Activated naive CD8-positive, alpha-beta T cell treated with anti-CD3 and anti-CD28 coated beads for 36 hours (primary cell): ENCODE data around the gene GPR157. TPM values are rescaled to one million over a fixed set of nuclear protein-coding genes. Genes with fewer than 3 reads are reported as not detected.
"Not testable (repeated sequence)": the region's sequence is repeated elsewhere in the genome, so short reads cannot be mapped to it uniquely, and the experiment has no call there.

Experiments
- DNase-seq: peaks from one replicate; pipeline ENCODE4 v3.0.0; 2021
- H3K27ac Mint-ChIP-seq: one replicate; pipeline ENCODE4 v1.8.0; 2022; ENCODE audit warnings: mild to moderate bottlenecking, moderate library complexity, mixed read lengths
- H3K27me3 Mint-ChIP-seq: one replicate; pipeline ENCODE4 v1.8.0; 2022; ENCODE audit warnings: mild to moderate bottlenecking, mixed read lengths
- H3K36me3 Mint-ChIP-seq: one replicate; pipeline ENCODE4 v1.8.0; 2021; ENCODE audit warnings: mild to moderate bottlenecking, mixed read lengths
- H3K4me1 Mint-ChIP-seq: one replicate; pipeline ENCODE4 v1.8.0; 2021; ENCODE audit warnings: mixed read lengths
- H3K4me3 Mint-ChIP-seq: one replicate; pipeline ENCODE4 v1.8.0; 2022; ENCODE audit warnings: mild to moderate bottlenecking, moderate library complexity, mixed read lengths
- H3K9me3 Mint-ChIP-seq: one replicate; pipeline ENCODE4 v1.8.0; 2022; ENCODE audit warnings: mixed read lengths
- total RNA-seq, 2 experiments: library from RNA; stranded (reverse); gene quantifications; one replicate each; pipeline ENCODE4 v1.2.3, GENCODE V29; 2021

GPR157 gene
- total RNA-seq, 2 experiments from 2014 or later: 2.1 to 2.3 TPM

GRCh38 chr1:9112961-9113880 lies 15.7 kb downstream of the GPR157 start:
- no peak overlapping the region for H3K4me3 Mint-ChIP-seq
- peaks cover 7% of the 10 kb centered on the region for H3K4me1 Mint-ChIP-seq
- no peaks in the 10 kb centered on the region for H3K27me3 Mint-ChIP-seq
- H3K36me3 Mint-ChIP-seq: no peaks in the 10 kb centered on the region
- DNase-seq: no peak
- no peaks in the 10 kb centered on the region for H3K9me3 Mint-ChIP-seq
- no peak overlapping the region for H3K27ac Mint-ChIP-seq

GRCh38 chr1:9111957-9112356 lies 16.9 kb downstream of the GPR157 start:
- Mint-ChIP-seq H3K9me3 (no peaks in the 10 kb centered on the region), H3K36me3 (no peaks in the 10 kb centered on the region), H3K4me1 (peaks cover 7% of the 10 kb centered on the region), H3K27ac (no peak overlapping the region), H3K27me3 (no peaks in the 10 kb centered on the region), H3K4me3 (no peak overlapping the region)
- DNase-seq: no peak

- DNase-seq: no peak
- H3K27ac Mint-ChIP-seq: no peak overlapping the region
- no peaks in the 10 kb centered on the region for H3K27me3 Mint-ChIP-seq
- H3K4me3 Mint-ChIP-seq: no peak overlapping the region
- H3K9me3 Mint-ChIP-seq: no peaks in the 10 kb centered on the region
- H3K36me3 Mint-ChIP-seq: no peaks in the 10 kb centered on the region
- H3K4me1 Mint-ChIP-seq: peaks cover 7% of the 10 kb centered on the region
Measured at GRCh38 chr1:9111357-9111691, 17.6 kb downstream of the GPR157 start.

GRCh38 chr1:9110669-9111356 lies 18.1 kb downstream of the GPR157 start:
- Mint-ChIP-seq H3K27me3 (no peaks in the 10 kb centered on the region), H3K9me3 (no peaks in the 10 kb centered on the region), H3K4me1 (peaks cover 7% of the 10 kb centered on the region), H3K4me3 (no peak overlapping the region), H3K36me3 (no peaks in the 10 kb centered on the region), H3K27ac (no peak overlapping the region)
- DNase-seq: peak; percentile 85

- Mint-ChIP-seq H3K9me3 (no peaks in the 10 kb centered on the region), H3K4me3 (no peak overlapping the region), H3K27me3 (no peaks in the 10 kb centered on the region), H3K27ac (no peak overlapping the region), H3K36me3 (no peaks in the 10 kb centered on the region), H3K4me1 (peaks cover 7% of the 10 kb centered on the region)
- no peak for DNase-seq
Measured at GRCh38 chr1:9108056-9108665, 20.7 kb downstream of the GPR157 start.

DNA sequence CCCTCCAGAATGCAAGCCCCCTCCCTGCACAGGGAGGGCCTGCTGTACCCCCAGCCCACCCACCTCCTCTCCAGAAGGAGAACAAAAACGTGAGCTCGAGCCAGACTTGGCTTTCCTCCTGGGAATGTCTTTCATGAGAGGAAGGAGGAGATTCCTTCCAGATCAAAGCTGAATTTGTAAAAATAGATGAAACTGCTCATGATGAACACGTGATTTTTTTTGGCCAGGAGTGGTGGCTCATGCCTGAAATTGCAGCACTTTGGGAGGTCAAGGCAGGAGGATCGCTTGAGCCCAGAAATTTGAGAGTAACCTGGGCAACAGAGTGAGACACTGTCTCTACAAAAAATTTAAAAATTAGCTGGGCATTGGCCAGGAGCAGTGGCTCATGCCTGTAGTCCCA lies 21.8 kb downstream of the GPR157 start:
- no peak overlapping the region for H3K4me3 Mint-ChIP-seq
- H3K4me1 Mint-ChIP-seq: peaks cover 7% of the 10 kb centered on the region
- no peak for DNase-seq
- no peaks in the 10 kb centered on the region for H3K27me3 Mint-ChIP-seq
- H3K27ac Mint-ChIP-seq: no peak overlapping the region
- H3K9me3 Mint-ChIP-seq: no peaks in the 10 kb centered on the region
- no peaks in the 10 kb centered on the region for H3K36me3 Mint-ChIP-seq

- DNase-seq: no peak
- Mint-ChIP-seq H3K9me3 (no peaks in the 10 kb centered on the region), H3K4me1 (peaks cover 4% of the 10 kb centered on the region), H3K27ac (no peak overlapping the region), H3K27me3 (no peaks in the 10 kb centered on the region), H3K4me3 (no peak overlapping the region), H3K36me3 (no peaks in the 10 kb centered on the region)
Measured at GRCh38 chr1:9106286-9106685, 22.6 kb downstream of the GPR157 start.

DNA sequence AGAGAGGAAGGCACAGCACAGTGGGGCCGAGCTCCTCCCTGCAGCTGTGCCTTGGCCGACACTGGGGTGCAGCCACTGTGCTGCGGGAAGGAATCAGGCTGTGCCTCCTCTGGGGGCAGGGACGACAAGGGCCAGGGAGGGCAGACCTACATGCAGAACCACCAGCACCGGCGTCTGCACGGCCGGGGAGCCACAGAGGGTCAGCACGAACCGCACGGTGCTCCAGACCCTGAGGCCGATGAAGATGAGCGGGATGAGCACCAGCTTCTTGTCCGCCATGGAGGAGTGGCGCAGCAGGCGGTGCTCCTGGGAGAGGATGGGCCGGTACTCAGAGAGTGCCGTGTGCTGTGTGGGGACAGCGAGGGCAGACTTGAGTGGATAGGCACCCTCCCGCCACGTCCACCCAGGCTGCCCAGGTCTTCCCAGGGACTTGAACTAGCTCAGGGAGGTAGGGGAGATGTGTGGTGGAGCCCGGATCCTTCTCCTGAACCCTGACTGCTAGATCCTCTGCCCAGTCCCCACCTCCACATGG lies 23.5 kb downstream of the GPR157 start:
- Mint-ChIP-seq H3K27ac (no peak overlapping the region), H3K9me3 (no peaks in the 10 kb centered on the region), H3K4me1 (no peaks in the 10 kb centered on the region), H3K4me3 (no peak overlapping the region), H3K36me3 (no peaks in the 10 kb centered on the region), H3K27me3 (no peaks in the 10 kb centered on the region)
- no peak for DNase-seq

DNA sequence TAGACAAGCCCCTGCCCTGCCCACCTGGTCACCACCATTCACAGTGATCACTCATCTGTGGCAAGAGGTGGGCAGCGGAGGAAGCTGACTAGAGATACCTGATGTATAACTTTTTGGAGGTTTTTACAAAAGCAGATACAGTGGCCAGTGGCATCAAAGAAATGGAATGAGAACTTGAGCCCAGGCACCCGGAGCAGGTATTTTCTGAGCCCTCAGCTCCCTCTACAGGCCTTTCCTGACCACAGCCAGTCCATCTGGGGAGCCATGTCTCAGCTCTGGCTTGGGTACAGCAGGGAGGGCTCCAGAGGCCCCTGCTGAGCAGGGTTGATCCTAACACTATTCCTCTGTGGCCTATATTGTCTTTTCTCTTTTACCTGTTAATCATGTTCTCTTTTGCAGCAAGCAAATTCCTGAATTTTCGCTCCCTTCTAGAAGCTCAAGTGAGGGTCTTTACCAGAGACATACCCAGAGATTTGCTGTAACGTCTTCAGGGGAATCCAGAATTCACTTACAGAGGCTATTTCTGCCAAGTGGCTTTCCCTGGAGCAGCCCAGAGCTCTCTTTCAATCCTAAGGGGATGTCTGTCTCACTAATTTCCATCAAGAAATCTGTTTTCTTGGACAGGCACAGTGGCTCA lies 27.3 kb downstream of the GPR157 start:
- Mint-ChIP-seq H3K36me3 (no peaks in the 10 kb centered on the region), H3K4me1 (no peaks in the 10 kb centered on the region), H3K4me3 (no peak overlapping the region), H3K27ac (no peak overlapping the region), H3K9me3 (no peaks in the 10 kb centered on the region), H3K27me3 (no peaks in the 10 kb centered on the region)
- DNase-seq: peak; percentile 17

- H3K27ac Mint-ChIP-seq: no peak overlapping the region
- no peaks in the 10 kb centered on the region for H3K4me1 Mint-ChIP-seq
- no peaks in the 10 kb centered on the region for H3K9me3 Mint-ChIP-seq
- DNase-seq: no peak
- H3K36me3 Mint-ChIP-seq: no peaks in the 10 kb centered on the region
- no peak overlapping the region for H3K4me3 Mint-ChIP-seq
- no peaks in the 10 kb centered on the region for H3K27me3 Mint-ChIP-seq
Measured at GRCh38 chr1:9100471-9101043, 28.3 kb downstream of the GPR157 start.

- Mint-ChIP-seq H3K27me3 (no peaks in the 10 kb centered on the region), H3K4me3 (no peak overlapping the region), H3K27ac (no peak overlapping the region), H3K4me1 (no peaks in the 10 kb centered on the region), H3K36me3 (no peaks in the 10 kb centered on the region), H3K9me3 (no peaks in the 10 kb centered on the region)
- DNase-seq: no peak
Measured at GRCh38 chr1:9099555-9099954, 29.3 kb downstream of the GPR157 start.

- Mint-ChIP-seq H3K36me3 (no peaks in the 10 kb centered on the region), H3K4me3 (no peak overlapping the region), H3K27ac (no peak overlapping the region), H3K4me1 (no peaks in the 10 kb centered on the region), H3K9me3 (no peaks in the 10 kb centered on the region), H3K27me3 (no peaks in the 10 kb centered on the region)
- DNase-seq: no peak
Measured at GRCh38 chr1:9097947-9098705, 30.8 kb downstream of the GPR157 start.

DNA sequence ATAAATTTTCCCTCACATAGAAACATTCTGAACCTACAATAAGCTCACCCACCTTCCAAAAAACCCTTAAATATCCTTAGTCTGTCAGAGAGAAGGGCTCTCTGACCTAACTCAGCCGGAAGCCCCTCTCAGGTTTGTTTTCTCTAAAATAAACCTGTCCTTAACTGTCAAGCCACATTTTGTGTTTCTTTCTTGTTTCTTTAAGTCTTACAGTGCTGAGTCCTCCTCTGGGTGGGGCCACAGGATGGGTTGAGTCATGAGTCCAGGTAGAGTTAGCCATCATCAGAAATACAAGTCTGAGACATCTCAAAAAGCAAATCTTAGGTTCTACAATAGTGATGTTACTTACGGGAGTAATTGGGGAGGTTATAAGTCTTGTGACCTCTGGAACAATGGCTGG lies 33.1 kb downstream of the GPR157 start:
- H3K27me3 Mint-ChIP-seq: no peaks in the 10 kb centered on the region
- H3K4me1 Mint-ChIP-seq: no peaks in the 10 kb centered on the region

DNA sequence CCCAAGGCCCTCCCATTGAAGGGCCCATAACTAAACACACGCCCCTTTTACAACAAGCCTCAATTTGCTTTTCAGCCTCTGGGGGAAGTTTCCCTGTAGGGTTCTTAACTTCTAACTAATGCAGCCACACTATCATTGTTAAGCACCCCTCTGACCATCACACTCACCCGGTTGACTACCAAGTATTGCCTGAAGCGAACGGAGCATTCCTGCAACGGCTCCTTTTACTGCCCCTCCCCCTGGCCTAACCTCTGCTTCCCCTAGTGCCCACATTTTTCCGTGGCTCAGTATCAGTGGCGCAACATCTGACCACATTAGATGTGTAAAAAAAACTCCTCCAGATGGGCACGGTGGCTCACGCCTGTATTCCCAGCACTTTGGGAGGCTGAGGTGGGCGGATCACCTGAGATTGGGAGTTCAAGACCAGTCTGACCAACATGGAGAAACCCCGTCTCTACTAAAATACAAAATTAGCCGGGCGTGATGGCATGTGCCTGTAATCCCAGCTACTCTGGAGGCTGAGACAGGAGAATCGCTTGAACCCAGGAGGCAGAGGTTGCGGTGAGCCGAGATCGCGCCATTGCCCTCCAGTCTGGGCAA lies 34.8 kb downstream of the GPR157 start:
- H3K36me3 Mint-ChIP-seq, H3K4me3 Mint-ChIP-seq, H3K27me3 Mint-ChIP-seq, H3K4me1 Mint-ChIP-seq, H3K9me3 Mint-ChIP-seq, H3K27ac Mint-ChIP-seq, DNase-seq: not testable (repeated sequence)

More for the DNA sequence above, 33.1 kb downstream of the GPR157 start:
- H3K27ac Mint-ChIP-seq: no peak overlapping the region
- DNase-seq: no peak
- H3K36me3 Mint-ChIP-seq: no peaks in the 10 kb centered on the region
- H3K4me3 Mint-ChIP-seq: no peak overlapping the region
- H3K9me3 Mint-ChIP-seq: no peaks in the 10 kb centered on the region
